Measurements from ENCODE around the gene TMCO2. TPM values are rescaled to one million over a fixed set of nuclear protein-coding genes. Genes with fewer than 3 reads are reported as not detected.

Gene TMCO2
- total RNA-seq, result not detected in 2 replicates

DNA sequence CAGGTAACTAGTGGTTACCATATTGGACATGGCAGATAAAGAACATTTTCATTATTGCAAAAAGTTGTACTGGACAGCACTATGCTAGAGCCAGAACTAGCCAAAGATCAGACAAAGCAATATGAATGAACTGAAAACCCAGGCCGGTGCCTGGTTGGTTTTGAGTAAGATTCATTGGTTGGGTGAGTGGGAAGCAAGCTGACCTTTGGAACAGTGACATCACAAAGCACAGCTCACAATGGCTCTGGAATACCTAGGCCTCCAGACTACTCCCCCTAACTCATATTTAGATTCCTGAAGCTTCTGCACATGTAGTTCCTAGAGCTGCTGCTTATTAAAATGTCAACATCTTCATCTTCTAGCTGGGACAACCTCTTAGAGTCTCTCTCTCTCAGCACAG, at the start of gene TMCO2:
TMCO2 (plus strand) TSS at position 283 of the 400 bp plus-strand sequence; CDS start at position 340, 57 bp downstream.

DNA sequence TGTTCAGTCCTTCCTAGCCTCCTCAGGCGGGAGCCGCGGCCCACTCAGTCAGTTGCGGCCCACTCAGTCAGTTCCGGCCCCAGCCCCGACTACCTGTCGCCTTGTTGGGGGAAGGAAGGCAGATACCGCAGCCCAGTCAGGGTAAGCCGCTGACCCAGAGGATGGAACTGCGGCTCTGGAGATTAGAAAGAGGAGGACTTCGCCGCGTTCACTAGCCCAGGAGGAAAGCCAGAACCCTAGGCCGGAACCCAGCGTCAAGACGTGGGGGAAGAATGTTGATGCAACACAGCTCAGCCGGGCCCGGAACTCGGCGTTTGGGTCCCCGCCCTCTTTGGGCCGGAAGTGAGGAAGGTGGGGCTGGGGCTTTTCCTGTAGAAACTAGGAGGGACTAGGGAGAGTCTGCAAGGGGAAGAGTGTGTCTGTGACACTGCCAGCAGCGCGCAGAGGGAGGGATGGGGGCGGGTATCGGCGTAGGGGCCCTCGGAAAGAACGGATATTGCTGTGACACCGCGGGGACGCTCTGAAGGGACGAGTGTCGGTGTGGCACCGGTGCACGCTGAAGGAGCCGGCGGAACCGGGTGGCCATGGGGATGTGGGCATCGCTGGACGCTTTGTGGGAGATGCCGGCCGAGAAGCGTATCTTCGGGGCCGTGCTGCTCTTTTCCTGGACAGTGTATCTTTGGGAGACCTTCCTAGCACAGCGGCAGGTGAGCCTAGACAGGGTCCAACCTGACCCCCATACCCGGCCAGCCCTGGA, 10.1 kb downstream of the TMCO2 start, which contains the start of gene ZMPSTE24:
ZMPSTE24 (plus strand) TSS at position 549 of the 757 bp plus-strand sequence; CDS start at position 585, 36 bp downstream.

Other genes starting within 250 kb of the TMCO2 start
- gene CAP1, start 207.2 kb upstream of the TMCO2 start, total RNA-seq, result 623 and 655 TPM in 2 replicates
- 41.5 and 52.7 TPM in 2 replicates for gene PPT1, start 150.7 kb upstream of the TMCO2 start, total RNA-seq
- 18.6 and 19.8 TPM in 2 replicates for gene RLF, start 86.5 kb upstream of the TMCO2 start, total RNA-seq
- gene ZMPSTE24, start 10.3 kb downstream of the TMCO2 start, total RNA-seq, result 93.1 and 105 TPM in 2 replicates
- gene COL9A2, start 69.3 kb downstream of the TMCO2 start, total RNA-seq, result 0.53 and 1.1 TPM in 2 replicates
- gene SMAP2, start 125.8 kb downstream of the TMCO2 start, total RNA-seq, result 13.4 and 18.6 TPM in 2 replicates
- 3.0 and 4.0 TPM in 2 replicates for gene ZFP69B, start 202.5 kb downstream of the TMCO2 start, total RNA-seq
- gene ZFP69, start 229.4 kb downstream of the TMCO2 start, total RNA-seq, result 3.6 and 3.8 TPM in 2 replicates